IMR-90 (cell line): Measurements from ENCODE around the gene STYK1. TPM values are rescaled to one million over a fixed set of nuclear protein-coding genes. Genes with fewer than 3 reads are reported as not detected.
"Not testable (repeated sequence)": the region's sequence is repeated elsewhere in the genome, so short reads cannot be mapped to it uniquely, and the experiment has no call there.

ENCODE experiments used
- ATAC-seq: fragments of 200-7000 bp; cut with Tn5 transposase; 2 replicates; pipeline ENCODE4 v1.9.1; 2020; ENCODE audit warnings: low read depth, mild to moderate bottlenecking, moderate library complexity
- BruUV-seq: library from RNA; stranded (reverse); fragments of 400-500 nt; replicated peaks from 2 replicates; lab custom pipeline; 2021; lab: Mats Ljungman, UMichigan
- CTCF ChIA-PET: fragments of 300-600 bp; formaldehyde crosslinking; extraction: SDS; loops from one replicate; lab custom pipeline; 2021; ENCODE audit warnings: antibody characterized with exemption; lab: Yijun Ruan, JAX
- POLR2A ChIA-PET: fragments of 300-600 bp; sonication (Branson Sonifier 250); formaldehyde crosslinking; loops from one replicate; lab custom pipeline; 2022; ENCODE audit warnings: antibody characterized with exemption; ENCODE audit not compliant: unreplicated experiment; lab: Charles Lee
- DNase-seq: peaks from one replicate; pipeline ENCODE4 v3.0.0; 2013
- H2AFZ ChIP-seq: replicated peaks from 2 replicates; pipeline ENCODE3; 2013; ENCODE audit warnings: low read length, mild to moderate bottlenecking; ENCODE audit not compliant: poor library complexity
- H2AK5ac ChIP-seq: 2 replicates; pipeline ENCODE4 v1.6.1; 2013; ENCODE audit warnings: low read depth, low read length, inconsistent platforms
- H2AK9ac ChIP-seq: replicated peaks from 2 replicates; pipeline ENCODE3; 2013; ENCODE audit warnings: mild to moderate bottlenecking, low read depth, low read length, moderate library complexity; ENCODE audit not compliant: poor library complexity
- H2BK120ac ChIP-seq: 2 replicates; pipeline ENCODE4 v1.6.1; 2013; ENCODE audit warnings: low read depth, low read length, inconsistent platforms
- H2BK15ac ChIP-seq: 3 replicates; pipeline ENCODE4 v1.6.1; 2013; ENCODE audit warnings: low read depth, low read length, inconsistent platforms
- H2BK20ac ChIP-seq: 2 replicates; pipeline ENCODE4 v1.6.1; 2013; ENCODE audit warnings: low read depth, mild to moderate bottlenecking, inconsistent platforms, low read length, moderate library complexity
- H2BK5ac ChIP-seq: 2 replicates; pipeline ENCODE4 v1.6.1; 2013; ENCODE audit warnings: mild to moderate bottlenecking, low read depth, low read length, inconsistent platforms; ENCODE audit not compliant: poor library complexity, severe bottlenecking
- H3K14ac ChIP-seq: replicated peaks from 2 replicates; pipeline ENCODE4 v1.6.1; 2013; ENCODE audit warnings: low read depth, low read length, inconsistent platforms
- H3K18ac ChIP-seq: 2 replicates; pipeline ENCODE4 v1.6.1; 2013; ENCODE audit warnings: low read depth, low read length, control low read depth
- H3K23ac ChIP-seq: 2 replicates; pipeline ENCODE4 v1.6.1; 2013; ENCODE audit warnings: low read depth, low read length, inconsistent platforms
- H3K27ac ChIP-seq: 2 replicates; pipeline ENCODE4 v1.5.1; 2013; ENCODE audit warnings: mild to moderate bottlenecking, control low read depth, low read length; ENCODE audit not compliant: insufficient read depth
- H3K27me3 ChIP-seq: 2 replicates; pipeline ENCODE4 v1.6.1; 2013; ENCODE audit warnings: low read length; ENCODE audit not compliant: control insufficient read depth, insufficient read depth
- H3K36me3 ChIP-seq: 2 replicates; pipeline ENCODE4 v1.6.1; 2013; ENCODE audit warnings: low read length, mixed read lengths; ENCODE audit not compliant: control insufficient read depth, insufficient read depth
- H3K4ac ChIP-seq: 2 replicates; pipeline ENCODE4 v1.6.1; 2013; ENCODE audit warnings: low read depth, low read length, inconsistent platforms
- H3K4me1 ChIP-seq: 2 replicates; pipeline ENCODE4 v1.6.1; 2013; ENCODE audit warnings: low read length, mixed read lengths; ENCODE audit not compliant: control insufficient read depth, insufficient read depth
- H3K4me2 ChIP-seq: 2 replicates; pipeline ENCODE4 v1.6.1; 2013; ENCODE audit warnings: low read depth, mild to moderate bottlenecking, control low read depth, low read length, moderate library complexity
- H3K4me3 ChIP-seq: 2 replicates; pipeline ENCODE4 v1.5.1; 2013; ENCODE audit warnings: low read depth, mild to moderate bottlenecking, control low read depth, low read length, moderate library complexity; ENCODE audit not compliant: insufficient read depth
- H3K56ac ChIP-seq: 2 replicates; pipeline ENCODE4 v1.6.1; 2013; ENCODE audit warnings: low read length, inconsistent platforms; ENCODE audit not compliant: insufficient read depth; ENCODE audit errors: extremely low read depth
- H3K79me1 ChIP-seq, 2 experiments: 2 replicates each; pipeline ENCODE4 v1.6.1; 2013; ENCODE audit warnings: low read length in 2 of 2, inconsistent platforms in 1 of 2, low read depth in 1 of 2
- H3K9ac ChIP-seq: 2 replicates; pipeline ENCODE4 v1.6.1; 2013; ENCODE audit warnings: low read depth, low read length, control low read depth
- H3K9me1 ChIP-seq: 2 replicates; pipeline ENCODE4 v1.6.1; 2013; ENCODE audit warnings: low read length, inconsistent platforms; ENCODE audit not compliant: insufficient read depth
- H3K9me3 ChIP-seq: 2 replicates; pipeline ENCODE4 v1.6.1; 2013; ENCODE audit warnings: low read length; ENCODE audit not compliant: control insufficient read depth, insufficient read depth
- H4K20me1 ChIP-seq: 2 replicates; pipeline ENCODE4 v1.6.1; 2013; ENCODE audit warnings: low read length, inconsistent platforms; ENCODE audit not compliant: insufficient read depth
- H4K5ac ChIP-seq: 2 replicates; pipeline ENCODE4 v1.6.1; 2013; ENCODE audit warnings: mild to moderate bottlenecking, low read depth, low read length, control low read depth
- H4K8ac ChIP-seq, 2 experiments: 2 replicates each; pipeline ENCODE4 v1.6.1; 2013; ENCODE audit warnings: low read depth in 2 of 2, low read length in 2 of 2, control low read depth in 1 of 2, inconsistent platforms in 1 of 2
- H4K91ac ChIP-seq: 2 replicates; pipeline ENCODE4 v1.6.1; 2013; ENCODE audit warnings: low read depth, low read length, inconsistent platforms; ENCODE audit not compliant: insufficient read depth
- WGBS, 2 experiments: methylation state at CpG; one replicate each; pipeline versions ENCODE4 v1.1.5 to v1.1.7; 2013; ENCODE audit warnings: missing lambda C conversion rate in 2 of 2; ENCODE audit not compliant: insufficient read length in 1 of 2; ENCODE audit errors: extremely low coverage in 2 of 2; 5-methylcytosine and 5-hydroxymethylcytosine counted together
- dilution Hi-C: fragments of 300-500 bp; cut with HindIII; formaldehyde crosslinking; loops from one replicate; pipeline ENCODE4 v1.14.3; 2018; ENCODE audit warnings: low sequenced_read_pairs; ENCODE audit not compliant: unreplicated experiment
- in situ Hi-C: fragments of 300-500 bp; cut with MboI; formaldehyde crosslinking; loops from 3 replicates; pipeline ENCODE4 v1.14.3; 2019; ENCODE audit warnings: low sequenced_read_pairs, inconsistent platforms, mixed read lengths
- intact Hi-C: fragments of 100-400 bp; cut with micrococcal nuclease; formaldehyde crosslinking; loops from 2 replicates; pipeline ENCODE4 v1.10.0; 2022
- polyA plus RNA-seq, 3 experiments: library from polyadenylated mRNA; depleted of rRNA; stranded (reverse); fragments of >200 nt; gene quantifications; 2 replicates each; pipeline ENCODE4 v1.2.3, GENCODE V29; 2012; ENCODE audit warnings: low replicate concordance in 1 of 3
- total RNA-seq: library from RNA; depleted of rRNA; stranded (reverse); fragments of >200 nt; gene quantifications from 2 replicates; pipeline ENCODE4 v1.2.3, GENCODE V29; 2012

The STYK1 gene
- total and polyA plus RNA-seq, 2 of the 4 experiments (the other 2 are of a cell fraction) = 0.36 to 0.72 TPM

DNA sequence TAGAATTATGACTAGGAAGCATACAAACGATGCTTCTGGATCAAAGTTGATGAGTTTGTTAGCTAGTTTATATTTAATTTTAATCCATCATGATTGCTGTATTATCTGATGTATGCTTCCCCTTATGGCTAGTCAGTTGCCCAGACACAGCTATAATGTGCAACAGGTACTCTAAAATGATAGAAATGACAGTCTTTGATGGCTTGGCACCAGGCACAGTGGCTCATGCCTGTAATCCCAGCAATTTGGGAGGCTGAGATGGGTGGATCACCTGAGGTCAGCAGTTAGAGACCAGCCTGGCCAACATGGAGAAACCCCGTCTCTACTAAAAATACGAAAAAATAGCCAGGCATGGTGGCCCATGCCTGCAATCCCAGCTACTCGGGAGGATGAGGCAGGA is 62.6 kb downstream of the STYK1 start:
- H4K91ac ChIP-seq, H2BK20ac ChIP-seq, H3K23ac ChIP-seq, H3K4me3 ChIP-seq, H4K20me1 ChIP-seq, H3K27ac ChIP-seq, H3K56ac ChIP-seq, H2AFZ ChIP-seq, CTCF ChIA-PET, H4K5ac ChIP-seq, H2AK9ac ChIP-seq, DNase-seq, H2AK5ac ChIP-seq, H3K14ac ChIP-seq, H3K9me1 ChIP-seq, BruUV-seq, H3K27me3 ChIP-seq, in situ Hi-C loops, POLR2A ChIA-PET, H3K9ac ChIP-seq, H3K36me3 ChIP-seq, dilution Hi-C loops, H3K4me2 ChIP-seq, H3K18ac ChIP-seq, H3K4me1 ChIP-seq, H3K4ac ChIP-seq, H2BK15ac ChIP-seq, H4K8ac ChIP-seq, H2BK5ac ChIP-seq, H3K9me3 ChIP-seq, ATAC-seq, H2BK120ac ChIP-seq: not testable (repeated sequence)
- intact Hi-C loops = loop anchor here (10.0 kb wide), 1 partner anchor 584 kb away; no protein-coding TSS in a partner anchor
- 100% methylated on average over 2 of the region's 4 CpGs; no CpG with 5 or more reads in 1 of the 2 experiments for WGBS, 2 experiments
- peaks cover 6 to 16% of the 10 kb centered on the region in 2 experiments; a peak in 3 of 4 replicates for H3K79me1 ChIP-seq
